ENCODE data around the gene TRIO.

Gene TRIO

DNA sequence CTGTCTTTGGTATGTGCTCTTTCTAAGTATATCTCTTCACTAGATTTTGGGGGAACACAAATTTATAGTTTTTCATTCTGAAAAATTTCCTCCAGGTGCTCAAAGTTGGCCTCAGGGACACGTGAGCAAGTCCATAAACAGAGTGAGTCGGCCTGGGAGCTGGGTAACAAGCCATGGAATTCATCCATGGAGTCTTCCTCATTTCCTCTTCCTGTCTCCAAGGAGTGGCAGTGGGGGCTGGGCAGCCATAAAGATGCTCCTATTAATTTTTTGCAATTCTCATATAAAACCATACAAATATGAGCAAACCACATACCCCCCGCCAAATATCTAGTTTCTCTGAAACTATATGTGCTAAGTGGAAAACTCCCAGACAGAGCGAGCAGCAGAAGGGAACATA is 301.9 kb downstream of the TRIO start:
- DNase-seq = no peak

DNA sequence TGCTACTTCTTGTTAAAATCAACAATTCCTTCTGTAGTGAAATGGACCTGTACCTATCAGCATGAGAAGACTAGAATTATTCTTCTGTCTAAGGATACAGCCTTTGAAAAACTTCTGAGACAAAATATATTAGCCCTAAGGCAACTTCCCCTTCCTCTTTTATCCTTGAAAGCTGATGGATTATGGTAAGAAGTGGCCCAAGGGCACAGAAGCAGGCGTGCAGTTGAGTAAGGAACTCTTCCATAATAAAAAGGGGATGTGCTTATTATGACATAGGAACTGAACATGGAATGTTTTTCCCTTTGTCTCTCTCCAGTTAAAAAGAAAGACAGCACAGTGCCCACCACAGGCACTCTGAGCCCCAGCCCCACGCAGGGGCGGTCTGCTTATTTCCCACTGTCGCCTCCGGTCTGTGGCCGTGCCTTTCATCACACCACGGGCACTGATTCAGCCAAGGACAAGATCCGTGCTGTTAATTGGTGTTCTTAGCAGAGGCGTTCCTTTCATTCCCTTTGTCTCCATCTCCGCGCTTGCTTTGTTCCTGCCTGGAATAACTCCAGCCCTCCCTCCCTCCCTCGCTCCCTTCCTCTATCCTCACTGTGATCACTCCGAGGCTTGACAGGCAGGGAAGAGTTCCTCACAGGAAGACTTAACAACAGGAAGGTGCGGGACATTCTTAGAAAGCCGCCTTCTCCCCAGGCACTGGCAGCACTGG is 302.6 kb downstream of the TRIO start:
- DNase-seq = no peak

DNA sequence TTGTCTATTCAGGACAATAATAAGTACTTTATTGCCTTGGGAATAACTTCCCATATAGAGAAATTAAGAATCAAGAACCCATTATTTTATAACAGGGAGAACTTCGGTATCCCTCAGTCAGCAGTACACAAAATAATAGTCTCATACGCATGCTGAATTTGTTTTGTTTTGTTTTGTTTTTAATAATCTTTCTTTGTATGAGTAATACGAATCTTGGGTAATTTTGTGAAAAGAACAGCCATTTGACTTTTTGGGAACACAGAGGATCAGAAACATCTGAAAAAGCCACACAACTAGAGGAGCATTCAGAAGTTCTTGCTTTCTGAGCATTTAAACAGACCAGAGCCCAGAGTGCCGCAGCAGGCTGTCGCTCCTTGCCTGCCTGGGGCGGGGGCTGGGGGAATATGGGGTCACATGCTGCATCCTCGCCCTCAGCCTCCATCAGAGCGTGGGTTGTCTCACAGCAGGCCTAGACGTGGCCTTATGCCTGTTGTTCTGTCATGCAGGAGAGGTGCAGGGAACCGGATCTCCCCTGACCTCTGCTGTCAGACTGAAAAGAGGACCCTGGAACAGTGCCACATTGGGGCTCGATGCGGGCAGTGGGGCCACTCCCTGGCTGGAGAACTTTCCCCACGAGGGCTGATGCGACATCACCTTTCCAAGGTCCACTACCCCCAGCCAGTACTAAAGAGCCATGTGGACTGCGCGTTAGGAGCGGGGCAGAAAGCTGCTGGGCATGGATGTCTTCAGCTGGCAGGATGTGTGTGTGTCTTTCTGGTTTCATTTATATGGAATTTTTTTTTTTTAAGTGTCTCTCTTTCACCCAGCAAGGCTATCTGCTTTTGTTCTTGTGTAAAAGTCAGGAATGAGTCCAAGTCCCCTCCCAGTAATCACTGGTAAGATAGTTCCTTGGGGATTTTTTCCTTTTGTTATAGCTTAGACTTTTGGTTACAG is 305.1 kb downstream of the TRIO start:
- DNase-seq = no peak

GRCh38 chr5:14449052-14449661 is 306.0 kb downstream of the TRIO start:
- no peak for DNase-seq

- no peak for DNase-seq
Observed at GRCh38 chr5:14450018-14450524, 306.9 kb downstream of the TRIO start.

DNA sequence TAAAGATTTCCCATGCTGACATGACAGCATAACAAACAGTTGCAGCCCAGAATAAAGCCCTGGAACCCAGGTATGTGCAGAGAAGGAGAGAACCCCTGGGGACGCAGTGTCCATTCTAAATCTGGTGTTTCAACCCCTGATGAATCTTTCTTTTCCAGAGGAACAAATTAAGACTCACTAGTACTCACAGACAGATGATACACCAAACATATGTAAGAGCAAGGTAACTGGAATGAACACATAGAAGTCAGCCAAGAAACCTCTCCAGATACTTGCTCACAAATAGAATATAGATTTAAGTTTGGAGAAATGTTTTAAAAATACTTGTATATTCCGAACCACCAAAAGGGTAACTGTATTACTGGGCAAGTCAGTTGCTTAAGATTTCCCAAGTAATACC is 307.6 kb downstream of the TRIO start:
- DNase-seq = no peak

GRCh38 chr5:14451871-14452270 is 308.7 kb downstream of the TRIO start:
- DNase-seq = no peak

DNA sequence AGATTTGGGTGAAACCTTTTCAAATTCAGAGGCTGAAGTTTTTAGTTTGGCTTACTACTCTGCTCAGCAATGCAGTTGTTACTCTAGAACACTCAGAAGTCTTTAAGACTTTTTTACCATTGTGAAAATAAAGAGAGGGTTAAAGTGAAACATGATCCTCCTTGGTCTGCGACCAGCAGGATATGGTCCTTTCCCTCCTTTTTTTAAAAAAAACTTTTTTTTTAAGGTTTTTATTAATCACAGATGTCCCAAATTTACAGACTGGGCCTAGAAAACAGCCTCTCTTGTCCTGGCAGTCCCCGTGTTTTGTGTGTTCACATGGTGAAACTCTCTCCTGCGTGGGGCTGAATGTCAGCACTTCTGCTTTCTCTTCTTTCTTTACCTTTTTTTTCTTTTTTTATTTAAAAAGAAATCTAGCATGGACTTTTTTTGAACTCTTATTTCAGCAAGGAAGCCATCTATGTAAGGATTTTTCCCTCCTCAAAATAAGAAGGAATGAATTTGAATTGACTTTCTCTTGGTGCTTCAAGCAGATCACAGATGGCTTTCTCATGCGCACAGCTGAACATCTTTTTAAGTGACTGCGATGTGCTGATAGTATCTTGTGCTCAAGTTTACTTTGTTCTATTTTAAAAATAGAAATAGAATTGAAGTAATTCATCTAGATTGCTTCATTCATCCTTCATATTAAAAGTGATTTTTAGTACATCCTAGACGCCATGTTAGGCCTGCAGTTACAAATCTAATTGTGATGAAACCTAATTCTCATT is 309.7 kb downstream of the TRIO start:
- no peak for DNase-seq

- DNase-seq = no peak
Observed at GRCh38 chr5:14453481-14453880, 310.3 kb downstream of the TRIO start.

DNA sequence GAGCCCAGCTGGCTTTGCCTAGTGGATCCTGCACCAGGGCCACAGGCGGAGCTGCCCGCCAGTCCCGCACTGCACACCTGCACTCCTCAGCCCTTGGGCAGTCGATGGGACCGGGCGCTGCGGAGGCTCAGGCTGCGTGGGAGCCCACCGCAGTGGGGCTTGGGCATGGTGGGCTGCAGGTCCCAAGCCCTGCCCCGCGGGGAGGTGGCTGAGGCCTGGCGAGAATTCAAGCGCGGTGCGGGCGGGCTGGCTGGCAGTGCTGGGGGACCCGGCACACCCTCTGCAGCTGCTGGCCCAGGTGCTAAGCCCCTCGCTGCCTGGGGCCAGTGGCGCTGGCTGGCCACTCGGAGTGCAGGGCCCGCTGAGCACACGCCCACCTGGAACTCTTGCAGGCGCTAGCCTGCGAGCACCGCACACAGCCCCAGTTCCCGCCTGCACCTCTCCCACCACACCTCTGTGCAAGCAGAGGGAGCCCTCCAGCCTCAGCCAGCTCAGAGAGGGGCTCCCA is 312.7 kb downstream of the TRIO start:
- no peak for DNase-seq

DNA sequence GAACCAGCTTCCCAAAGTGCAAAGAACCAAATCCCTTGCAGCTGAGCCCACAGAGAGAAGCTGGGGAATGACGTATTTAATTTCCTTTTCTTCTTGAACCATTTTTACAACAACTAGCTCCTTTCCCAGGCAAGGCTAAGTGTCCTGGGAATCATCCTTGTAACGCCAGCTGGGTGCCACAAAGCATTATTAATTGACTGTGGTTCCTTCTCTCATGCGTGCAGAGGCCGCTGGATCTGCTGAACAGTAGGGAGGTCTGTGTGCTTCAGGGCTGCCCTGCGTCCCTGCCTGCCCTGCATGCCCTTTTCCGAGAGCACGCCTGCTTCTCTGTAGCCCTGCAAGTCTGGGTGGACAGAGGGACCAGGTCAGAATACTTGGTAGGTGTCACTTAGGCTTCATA is 314.3 kb downstream of the TRIO start:
- no peak for DNase-seq

DNA sequence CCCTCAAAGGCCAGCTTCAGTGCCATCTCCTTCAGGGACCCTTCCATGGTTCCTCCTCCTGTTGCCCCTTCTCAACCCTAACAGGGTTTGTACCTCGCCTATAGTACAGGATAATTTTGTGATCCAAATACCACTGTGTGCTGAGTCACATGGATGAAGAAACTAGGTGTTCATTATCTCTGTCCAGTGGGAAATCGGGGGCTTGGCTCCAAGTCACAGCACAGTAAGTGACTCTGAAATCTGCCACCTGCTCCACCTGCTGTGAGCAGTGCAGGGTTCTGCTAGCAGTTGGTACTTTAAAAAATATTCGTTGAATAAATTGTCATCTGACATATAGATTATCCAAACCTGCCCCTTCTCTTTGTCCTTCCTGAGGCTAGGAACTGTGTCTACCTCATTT is 315.3 kb downstream of the TRIO start:
- peak; percentile 53 for DNase-seq

- DNase-seq = no peak
Observed at GRCh38 chr5:14460844-14461398, 317.8 kb downstream of the TRIO start.

DNA sequence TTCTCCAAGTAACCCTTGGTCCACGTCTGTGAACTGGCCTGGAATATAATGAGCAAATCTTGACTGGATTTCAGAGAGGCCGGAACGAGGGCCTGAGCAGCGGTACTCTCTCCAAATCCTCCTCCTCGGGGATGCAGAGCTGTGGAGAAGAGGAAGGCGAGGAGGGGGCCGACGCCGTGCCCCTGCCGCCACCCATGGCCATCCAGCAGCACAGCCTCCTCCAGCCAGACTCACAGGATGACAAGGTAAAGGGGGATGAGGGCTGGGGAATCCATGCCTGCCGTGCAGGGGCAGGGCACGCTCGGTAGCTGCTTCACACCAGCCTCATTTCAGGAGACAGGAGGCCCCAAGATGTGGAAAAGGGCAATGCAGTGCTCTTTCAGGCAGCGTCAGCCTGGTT is 319.5 kb downstream of the TRIO start:
- DNase-seq = no peak

GRCh38 chr5:14463629-14464028 is 320.5 kb downstream of the TRIO start:
- no peak for DNase-seq

GRCh38 chr5:14464096-14464495 is 321.0 kb downstream of the TRIO start:
- no peak for DNase-seq

GRCh38 chr5:14464671-14465070 is 321.5 kb downstream of the TRIO start:
- peak; percentile 13 for DNase-seq

DNA sequence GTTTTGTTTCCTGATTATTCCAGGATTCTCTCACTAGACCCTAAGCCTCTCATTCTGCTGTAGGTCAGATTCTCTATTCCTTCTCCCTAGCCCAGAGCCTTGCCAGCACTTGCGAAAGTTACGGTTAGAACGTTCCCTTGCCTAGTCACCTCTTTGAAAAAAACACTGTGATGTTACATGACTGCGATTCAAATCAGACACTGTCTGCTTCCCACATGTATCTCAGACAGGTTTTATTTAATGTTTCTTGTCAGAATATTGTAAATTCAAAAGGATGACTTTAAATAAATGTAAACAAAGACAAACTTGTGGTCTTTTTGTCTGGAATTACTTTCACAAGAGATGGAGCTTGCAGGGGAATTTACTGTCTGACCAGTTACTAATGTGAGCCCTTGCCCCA is 322.0 kb downstream of the TRIO start:
- no peak for DNase-seq

DNA sequence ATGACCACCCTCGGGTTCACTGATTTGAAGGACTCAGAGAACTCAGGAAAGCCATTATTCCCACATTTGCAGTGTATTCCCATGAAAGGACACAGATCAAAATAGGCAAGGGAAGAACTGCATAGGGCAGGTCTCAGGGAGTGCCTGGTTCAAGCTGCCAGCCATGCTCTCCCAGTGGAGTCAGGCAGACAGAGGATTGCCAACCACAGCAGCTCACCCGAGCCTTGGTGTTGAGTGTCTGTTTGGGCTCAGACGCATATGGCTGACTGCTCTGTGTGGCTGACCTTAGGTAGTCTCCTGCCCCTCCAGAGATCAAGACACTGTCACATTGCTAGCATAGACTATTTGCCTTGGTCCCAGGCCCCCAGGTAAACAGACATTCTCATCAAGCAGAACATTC is 322.6 kb downstream of the TRIO start:
- no peak for DNase-seq

GRCh38 chr5:14467251-14467650 is 324.1 kb downstream of the TRIO start:
- no peak for DNase-seq

DNA sequence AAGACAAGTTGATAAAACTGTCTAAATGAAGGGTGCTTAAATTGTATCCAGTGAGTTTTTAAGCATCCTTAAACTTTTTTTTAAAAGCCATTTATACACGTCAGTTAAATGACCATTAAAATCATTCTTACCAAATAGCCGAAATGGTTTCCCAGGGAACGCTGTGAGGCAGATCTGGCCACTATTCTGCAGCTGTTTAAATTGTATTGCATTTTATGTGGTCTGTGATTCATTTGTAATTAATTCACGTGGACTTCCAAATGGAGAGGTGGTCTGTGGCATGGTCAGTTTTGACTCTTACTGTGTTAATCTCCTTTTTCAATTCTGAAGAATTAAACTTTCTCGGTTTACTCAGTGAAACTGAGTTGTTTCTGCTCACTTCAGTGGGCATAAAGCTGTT is 324.7 kb downstream of the TRIO start:
- no peak for DNase-seq

All from NCI-H526 treated with DMSO at 0.1 percent for 48 hours (cell line).